ENCODE data around the gene OR13F1. TPM values are rescaled to one million over a fixed set of nuclear protein-coding genes. Genes with fewer than 3 reads are reported as not detected.

OR13F1 gene
- total RNA-seq, 4 donors from 2014 or later, result not detected

- no peak for DNase-seq (ENCODE audit: extremely low spot score)
- TF ChIP-seq, protein P1, sequence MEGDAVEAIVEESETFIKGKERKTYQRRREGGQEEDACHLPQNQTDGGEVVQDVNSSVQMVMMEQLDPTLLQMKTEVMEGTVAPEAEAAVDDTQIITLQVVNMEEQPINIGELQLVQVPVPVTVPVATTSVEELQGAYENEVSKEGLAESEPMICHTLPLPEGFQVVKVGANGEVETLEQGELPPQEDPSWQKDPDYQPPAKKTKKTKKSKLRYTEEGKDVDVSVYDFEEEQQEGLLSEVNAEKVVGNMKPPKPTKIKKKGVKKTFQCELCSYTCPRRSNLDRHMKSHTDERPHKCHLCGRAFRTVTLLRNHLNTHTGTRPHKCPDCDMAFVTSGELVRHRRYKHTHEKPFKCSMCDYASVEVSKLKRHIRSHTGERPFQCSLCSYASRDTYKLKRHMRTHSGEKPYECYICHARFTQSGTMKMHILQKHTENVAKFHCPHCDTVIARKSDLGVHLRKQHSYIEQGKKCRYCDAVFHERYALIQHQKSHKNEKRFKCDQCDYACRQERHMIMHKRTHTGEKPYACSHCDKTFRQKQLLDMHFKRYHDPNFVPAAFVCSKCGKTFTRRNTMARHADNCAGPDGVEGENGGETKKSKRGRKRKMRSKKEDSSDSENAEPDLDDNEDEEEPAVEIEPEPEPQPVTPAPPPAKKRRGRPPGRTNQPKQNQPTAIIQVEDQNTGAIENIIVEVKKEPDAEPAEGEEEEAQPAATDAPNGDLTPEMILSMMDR (IDR thresholded peaks at IDR 0.05), result no peak
- TF ChIP-seq EP300 (IDR thresholded peaks at IDR 0.05) (no peak), POLR2A (IDR thresholded peaks at IDR 0.05; ENCODE audit: low read depth) (no peak), POLR2AphosphoS5 (IDR thresholded peaks at IDR 0.05) (no peak)
- H3K4me1 ChIP-seq, result no peaks in the 10 kb centered on the region
- no peaks in the 10 kb centered on the region for H3K9me3 ChIP-seq
- H3K4me3 ChIP-seq, result no peak overlapping the region
- intact Hi-C loops (cut with DNase I), result no loop called here
- no peaks in the 10 kb centered on the region for H3K27me3 ChIP-seq
- no peaks in the 10 kb centered on the region for H3K36me3 ChIP-seq
- H3K27ac ChIP-seq (replicated peaks in 1 of 4), result no peak overlapping the region
- 59% methylated on average over 5 of the region's 5 CpGs for WGBS
Observed at GRCh38 chr9:104482921-104483570, 21.0 kb upstream of the OR13F1 start.

- intact Hi-C loops (cut with DNase I), result no loop called here
- DNase-seq (ENCODE audit: extremely low spot score), result no peak
- WGBS, result 90% methylated on average over 2 of the region's 2 CpGs
- no peak overlapping the region for H3K4me3 ChIP-seq
- no peaks in the 10 kb centered on the region for H3K4me1 ChIP-seq
- no peaks in the 10 kb centered on the region for H3K9me3 ChIP-seq
- no peak for TF ChIP-seq POLR2AphosphoS5 (IDR thresholded peaks at IDR 0.05)
- no peak for TF ChIP-seq POLR2A (IDR thresholded peaks at IDR 0.05; ENCODE audit: low read depth)
- TF ChIP-seq, protein P1 (IDR thresholded peaks at IDR 0.05), result no peak
- TF ChIP-seq EP300 (IDR thresholded peaks at IDR 0.05), result no peak
- no peaks in the 10 kb centered on the region for H3K27me3 ChIP-seq
- no peak overlapping the region for H3K27ac ChIP-seq (replicated peaks in 1 of 4)
- no peaks in the 10 kb centered on the region for H3K36me3 ChIP-seq
Observed at GRCh38 chr9:104485014-104485413, 19.0 kb upstream of the OR13F1 start.

- Histone ChIP-seq H3K4me1 (no peaks in the 10 kb centered on the region), H3K4me3 (no peak overlapping the region), H3K36me3 (no peaks in the 10 kb centered on the region), H3K9me3 (no peaks in the 10 kb centered on the region), H3K27ac (replicated peaks in 1 of 4) (no peak overlapping the region), H3K27me3 (no peaks in the 10 kb centered on the region)
- intact Hi-C loops (cut with DNase I), result no loop called here
- DNase-seq (ENCODE audit: extremely low spot score), result no peak
- 38% methylated on average over 3 of the region's 3 CpGs for WGBS
- TF ChIP-seq POLR2A (IDR thresholded peaks at IDR 0.05; ENCODE audit: low read depth), result no peak
- TF ChIP-seq, protein P1 (IDR thresholded peaks at IDR 0.05), result no peak
- TF ChIP-seq EP300 (IDR thresholded peaks at IDR 0.05), result no peak
- no peak for TF ChIP-seq POLR2AphosphoS5 (IDR thresholded peaks at IDR 0.05)
Observed at GRCh38 chr9:104494808-104495207, 9.3 kb upstream of the OR13F1 start.

DNA sequence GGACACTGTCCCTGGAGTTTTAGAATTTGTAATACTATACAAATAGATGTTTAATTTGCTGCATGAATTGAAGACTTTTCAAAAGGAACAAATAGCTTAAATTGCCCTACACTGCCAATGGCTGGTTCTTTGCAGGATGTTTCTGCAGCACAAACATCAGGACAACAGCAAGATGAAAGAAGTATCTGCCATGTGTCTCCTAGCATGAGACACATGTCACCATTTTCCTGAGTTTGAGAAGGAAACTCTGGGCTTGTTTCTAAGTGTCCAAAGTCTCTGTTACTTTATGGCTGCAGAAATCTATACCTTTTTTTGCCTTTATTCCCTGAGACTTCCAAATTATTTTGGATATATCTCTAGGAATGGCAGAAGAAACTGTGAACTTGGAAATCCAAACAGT lies 623 bp upstream of the OR13F1 start:
- Histone ChIP-seq H3K4me3 (no peak overlapping the region), H3K4me1 (no peaks in the 10 kb centered on the region), H3K36me3 (no peaks in the 10 kb centered on the region), H3K27ac (replicated peaks in 1 of 4) (no peak overlapping the region), H3K9me3 (no peaks in the 10 kb centered on the region), H3K27me3 (no peaks in the 10 kb centered on the region)
- no peak for DNase-seq (ENCODE audit: extremely low spot score)
- TF ChIP-seq, protein P1 (IDR thresholded peaks at IDR 0.05), result no peak
- TF ChIP-seq EP300 (IDR thresholded peaks at IDR 0.05), result no peak
- no peak for TF ChIP-seq POLR2A (IDR thresholded peaks at IDR 0.05; ENCODE audit: low read depth)
- no peak for TF ChIP-seq POLR2AphosphoS5 (IDR thresholded peaks at IDR 0.05)
- intact Hi-C loops (cut with DNase I), result no loop called here

GRCh38 chr9:104506565-104506964 lies 2.5 kb downstream of the OR13F1 start:
- intact Hi-C loops (cut with DNase I), result no loop called here
- TF ChIP-seq, protein P1 (IDR thresholded peaks at IDR 0.05), result no peak

More at GRCh38 chr9:104506565-104506964, 2.5 kb downstream of the OR13F1 start:
- Histone ChIP-seq H3K4me3 (no peak overlapping the region), H3K27me3 (no peaks in the 10 kb centered on the region), H3K36me3 (no peaks in the 10 kb centered on the region), H3K9me3 (no peaks in the 10 kb centered on the region), H3K4me1 (no peaks in the 10 kb centered on the region), H3K27ac (replicated peaks in 1 of 4) (no peak overlapping the region)
- no peak for DNase-seq (ENCODE audit: extremely low spot score)
